Measurements from ENCODE around the gene BUD31. TPM values are rescaled to one million over a fixed set of nuclear protein-coding genes. Genes with fewer than 3 reads are reported as not detected.

The BUD31 gene
- total and polyA plus RNA-seq, 9 of the 15 experiments (the other 6 are each of a cell fraction or from before 2014, with no cell fraction given): 105 to 342 (median 247) TPM

DNA sequence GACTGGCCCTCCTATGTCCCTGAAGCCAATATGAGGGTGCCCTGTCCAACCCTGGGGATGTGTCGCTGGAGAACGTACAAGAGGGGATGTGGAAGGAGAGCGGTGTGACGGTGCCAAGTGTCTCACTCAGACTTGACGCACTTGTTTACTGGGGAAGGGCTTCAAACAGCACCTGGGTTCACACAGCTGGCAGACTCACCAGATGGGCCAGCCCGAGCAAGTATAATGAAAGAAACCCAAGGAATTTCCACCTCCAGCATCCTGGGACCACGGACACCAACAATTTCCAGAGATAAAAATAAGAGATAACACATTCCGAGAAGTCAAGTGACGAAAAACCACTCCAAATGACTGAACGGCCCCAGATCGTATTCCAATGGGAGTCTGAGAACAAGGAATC is 51.9 kb downstream of the BUD31 start:
- H3K36me3 ChIP-seq (ENCODE audit: control insufficient read depth, insufficient read depth, low read length): peaks cover 94% of the 10 kb centered on the region
- intact Hi-C loops (cut with micrococcal nuclease): no loop called here
- H3K4me1 ChIP-seq (replicated peaks in 1 of 2; ENCODE audit: control insufficient read depth in 2 of 2, insufficient read depth in 2 of 2, low read length in 2 of 2): peaks cover 13 to 31% of the 10 kb centered on the region in 2 experiments; a peak in 4 of 5 replicates
- WGBS (ENCODE audit: insufficient coverage, low coverage, missing lambda C conversion rate): 83% methylated on average over 11 of the region's 11 CpGs
- no peak overlapping the region for H3K4me2 ChIP-seq (ENCODE audit: insufficient read depth, low read length)
- in situ Hi-C loops (cut with MboI): no loop called here
- CTCF ChIA-PET (ENCODE audit: low intra/inter-chr PET ratio): no interaction called here
- peaks cover 58% of the 10 kb centered on the region for H4K20me1 ChIP-seq (replicated peaks; ENCODE audit: control insufficient read depth, insufficient read depth, low read length)
- no peaks in the 10 kb centered on the region for H3K9me3 ChIP-seq (replicated peaks; ENCODE audit: control insufficient read depth, insufficient read depth, low read depth, low read length)
- H3K9ac ChIP-seq (ENCODE audit: insufficient read depth in 1 of 2, low read depth in 2 of 2, low read length in 2 of 2): peak overlapping the region in 1 of 2 experiments; percentile 33; a peak in 1 of 4 replicates
- no TSS peak for BruUV-seq (replicated peaks)
- peaks cover 87% of the 10 kb centered on the region for H3K79me2 ChIP-seq (ENCODE audit: control insufficient read depth, insufficient read depth, low read length)
- H3K27me3 ChIP-seq (ENCODE audit: control insufficient read depth in 2 of 2, insufficient read depth in 2 of 2, low read length in 2 of 2): no peaks in the 10 kb centered on the region
- no peak for ATAC-seq
- H2AFZ ChIP-seq (ENCODE audit: low read depth, low read length): no peak overlapping the region
- POLR2A ChIA-PET: interaction anchor here (0.6 to 1.5 kb wide), 3 partner anchors 10 to 777 kb away, joined by 3 to 6 read pairs (median 3); partner anchors contain the start of genes BUD31 and PDAP1
- DNase-seq (ENCODE audit: extremely low read depth in 1 of 4, low spot score in 3 of 4): no peak
- no peak overlapping the region for H3K4me3 ChIP-seq
- FAIRE-seq: no peak
- H3K9me1 ChIP-seq (ENCODE audit: control insufficient read depth, insufficient read depth, low read length): no peaks in the 10 kb centered on the region
- no peak overlapping the region for H3K27ac ChIP-seq (ENCODE audit: extremely low read depth, low read depth, low read length)
- TF ChIP-seq MAZ (CRISPR knock-in tag; conservative IDR thresholded peaks at IDR 0.05 in 1 of 2, IDR thresholded peaks at IDR 0.05 in 1 of 2) (no peak), ARNT (IDR thresholded peaks at IDR 0.05) (no peak), TEAD2 (tag; IDR thresholded peaks at IDR 0.05) (no peak), TARDBP (IDR thresholded peaks at IDR 0.05) (no peak), PTBP1 (IDR thresholded peaks at IDR 0.05; ENCODE audit: low read depth, low read length) (no peak), OTX1 (CRISPR knock-in tag; IDR thresholded peaks at IDR 0.05) (no peak), ZNF41 (CRISPR knock-in tag; conservative IDR thresholded peaks at IDR 0.05) (no peak), ZC3H8 (IDR thresholded peaks at IDR 0.05) (no peak), POLR2AphosphoS2 (IDR thresholded peaks at IDR 0.05; ENCODE audit: low read length) (no peak), RAD51 (IDR thresholded peaks at IDR 0.05; ENCODE audit: borderline replicate concordance, low read depth) (no peak), ZNF79 (CRISPR knock-in tag; IDR thresholded peaks at IDR 0.05; ENCODE audit: low read depth) (no peak)
- TF ChIP-seq, protein P1, sequence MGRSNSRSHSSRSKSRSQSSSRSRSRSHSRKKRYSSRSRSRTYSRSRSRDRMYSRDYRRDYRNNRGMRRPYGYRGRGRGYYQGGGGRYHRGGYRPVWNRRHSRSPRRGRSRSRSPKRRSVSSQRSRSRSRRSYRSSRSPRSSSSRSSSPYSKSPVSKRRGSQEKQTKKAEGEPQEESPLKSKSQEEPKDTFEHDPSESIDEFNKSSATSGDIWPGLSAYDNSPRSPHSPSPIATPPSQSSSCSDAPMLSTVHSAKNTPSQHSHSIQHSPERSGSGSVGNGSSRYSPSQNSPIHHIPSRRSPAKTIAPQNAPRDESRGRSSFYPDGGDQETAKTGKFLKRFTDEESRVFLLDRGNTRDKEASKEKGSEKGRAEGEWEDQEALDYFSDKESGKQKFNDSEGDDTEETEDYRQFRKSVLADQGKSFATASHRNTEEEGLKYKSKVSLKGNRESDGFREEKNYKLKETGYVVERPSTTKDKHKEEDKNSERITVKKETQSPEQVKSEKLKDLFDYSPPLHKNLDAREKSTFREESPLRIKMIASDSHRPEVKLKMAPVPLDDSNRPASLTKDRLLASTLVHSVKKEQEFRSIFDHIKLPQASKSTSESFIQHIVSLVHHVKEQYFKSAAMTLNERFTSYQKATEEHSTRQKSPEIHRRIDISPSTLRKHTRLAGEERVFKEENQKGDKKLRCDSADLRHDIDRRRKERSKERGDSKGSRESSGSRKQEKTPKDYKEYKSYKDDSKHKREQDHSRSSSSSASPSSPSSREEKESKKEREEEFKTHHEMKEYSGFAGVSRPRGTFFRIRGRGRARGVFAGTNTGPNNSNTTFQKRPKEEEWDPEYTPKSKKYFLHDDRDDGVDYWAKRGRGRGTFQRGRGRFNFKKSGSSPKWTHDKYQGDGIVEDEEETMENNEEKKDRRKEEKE (IDR thresholded peaks at IDR 0.05; ENCODE audit: borderline replicate concordance in 1 of 2, control insufficient read depth in 1 of 2, low read depth in 2 of 2, low read length in 1 of 2): no peak
- TF ChIP-seq, protein P2, sequence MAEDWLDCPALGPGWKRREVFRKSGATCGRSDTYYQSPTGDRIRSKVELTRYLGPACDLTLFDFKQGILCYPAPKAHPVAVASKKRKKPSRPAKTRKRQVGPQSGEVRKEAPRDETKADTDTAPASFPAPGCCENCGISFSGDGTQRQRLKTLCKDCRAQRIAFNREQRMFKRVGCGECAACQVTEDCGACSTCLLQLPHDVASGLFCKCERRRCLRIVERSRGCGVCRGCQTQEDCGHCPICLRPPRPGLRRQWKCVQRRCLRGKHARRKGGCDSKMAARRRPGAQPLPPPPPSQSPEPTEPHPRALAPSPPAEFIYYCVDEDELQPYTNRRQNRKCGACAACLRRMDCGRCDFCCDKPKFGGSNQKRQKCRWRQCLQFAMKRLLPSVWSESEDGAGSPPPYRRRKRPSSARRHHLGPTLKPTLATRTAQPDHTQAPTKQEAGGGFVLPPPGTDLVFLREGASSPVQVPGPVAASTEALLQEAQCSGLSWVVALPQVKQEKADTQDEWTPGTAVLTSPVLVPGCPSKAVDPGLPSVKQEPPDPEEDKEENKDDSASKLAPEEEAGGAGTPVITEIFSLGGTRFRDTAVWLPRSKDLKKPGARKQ (CRISPR knock-in tag; IDR thresholded peaks at IDR 0.05): no peak
- TF ChIP-seq, protein P3, sequence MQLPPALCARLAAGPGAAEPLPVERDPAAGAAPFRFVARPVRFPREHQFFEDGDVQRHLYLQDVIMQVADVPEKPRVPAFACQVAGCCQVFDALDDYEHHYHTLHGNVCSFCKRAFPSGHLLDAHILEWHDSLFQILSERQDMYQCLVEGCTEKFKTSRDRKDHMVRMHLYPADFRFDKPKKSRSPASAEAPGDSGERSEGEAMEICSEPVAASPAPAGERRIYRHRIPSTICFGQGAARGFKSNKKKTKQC (CRISPR knock-in tag; IDR thresholded peaks at IDR 0.05): no peak
